CD4-positive, alpha-beta T cell (primary cell): Measurements from ENCODE around the gene PPP1R2. TPM values are rescaled to one million over a fixed set of nuclear protein-coding genes. Genes with fewer than 3 reads are reported as not detected.

Experiments used
- ATAC-seq: fragments of 200-7000 bp; cut with Tn5 transposase; one replicate; pipeline ENCODE4 v1.10.0; 2022; ENCODE audit warnings: mild to moderate bottlenecking; ENCODE audit not compliant: poor library complexity
- CTCF ChIA-PET: fragments of 350-600 bp; sonication (Branson Sonifier 250); formaldehyde crosslinking; loops from one replicate; lab custom pipeline; 2021; ENCODE audit warnings: antibody characterized with exemption, inconsistent platforms; lab: Charles Lee
- POLR2A ChIA-PET: fragments of 350-600 bp; sonication (Branson Sonifier 250); formaldehyde crosslinking; loops from one replicate; lab custom pipeline; 2021; ENCODE audit warnings: antibody characterized with exemption, inconsistent platforms; lab: Charles Lee
- DNase-seq, 14 experiments: peaks; one replicate each; pipeline ENCODE4 v3.0.0-alpha.2; 2013 to 2020; ENCODE audit warnings: mixed read lengths in 2 of 14
- H3K27ac ChIP-seq, 2 donors: one replicate each; pipeline versions ENCODE4 v1.5.1 to v1.7.0; 2013; ENCODE audit warnings: low read length in 2 of 2, low read depth in 1 of 2, mild to moderate bottlenecking in 1 of 2
- H3K27me3 ChIP-seq, 2 experiments: 1 replicate in 1 of 2; 2 replicates in 1 of 2; pipeline versions ENCODE4 v1.6.1 to v1.7.0; 2013; ENCODE audit warnings: low read length in 2 of 2, control low read depth in 1 of 2, mild to moderate bottlenecking in 1 of 2, moderate library complexity in 1 of 2; ENCODE audit not compliant: insufficient read depth in 2 of 2, control insufficient read depth in 1 of 2
- H3K36me3 ChIP-seq: one replicate; pipeline ENCODE4 v1.6.1; 2013; ENCODE audit warnings: low read length, control low read depth; ENCODE audit not compliant: insufficient read depth
- H3K4me1 ChIP-seq: one replicate; pipeline ENCODE4 v1.6.1; 2013; ENCODE audit warnings: low read length, control low read depth; ENCODE audit not compliant: insufficient read depth
- H3K4me3 ChIP-seq: one replicate; pipeline ENCODE4 v1.5.1; 2013; ENCODE audit warnings: mild to moderate bottlenecking, low read length, moderate library complexity
- H3K9me3 ChIP-seq, 2 experiments: 1 replicate in 1 of 2; 2 replicates in 1 of 2; pipeline versions ENCODE4 v1.6.1 to v1.7.0; 2013; ENCODE audit warnings: low read length in 2 of 2, mild to moderate bottlenecking in 2 of 2, control low read depth in 1 of 2, moderate library complexity in 1 of 2; ENCODE audit not compliant: control insufficient read depth in 1 of 2, insufficient read depth in 1 of 2
- H3K27ac Mint-ChIP-seq: one replicate; pipeline ENCODE4 v1.8.0; 2020; ENCODE audit warnings: mixed read lengths
- H3K27me3 Mint-ChIP-seq: one replicate; pipeline ENCODE4 v1.8.0; 2021; ENCODE audit warnings: mixed read lengths
- H3K36me3 Mint-ChIP-seq: one replicate; pipeline ENCODE4 v1.8.0; 2021; ENCODE audit warnings: low read depth, mixed read lengths
- H3K4me1 Mint-ChIP-seq: one replicate; pipeline ENCODE4 v1.8.0; 2021; ENCODE audit warnings: low read depth, mixed read lengths
- H3K4me3 Mint-ChIP-seq: one replicate; pipeline ENCODE4 v1.8.0; 2020; ENCODE audit warnings: mild to moderate bottlenecking, mixed read lengths
- H3K9me3 Mint-ChIP-seq: one replicate; pipeline ENCODE4 v1.8.0; 2020; ENCODE audit warnings: mixed read lengths
- intact Hi-C, 2 experiments: fragments of 100-400 bp; cut with DNase I in 1 of 2; cut with micrococcal nuclease in 1 of 2; formaldehyde crosslinking; loops; one replicate each; pipeline versions ENCODE4 v1.15.1 to v1.9.0; 2023 to 2025; cut with DNase I, micrococcal nuclease
- total RNA-seq, 174 experiments: library from RNA in 2 of 174; stranded (reverse) in 2 of 174; gene quantifications; one replicate each; pipeline ENCODE4 v1.2.3 and lab custom pipeline; 2021 to 2026
- TF ChIP-seq, protein P1 (sequence below): fragments of 200-600 bp; IDR thresholded peaks from one replicate; pipeline ENCODE4 v1.8.0; 2022; ENCODE audit warnings: antibody characterized with exemption, mild to moderate bottlenecking

PPP1R2 gene
- total RNA-seq, 2 experiments from 2014 or later, result 205 to 210 TPM

DNA sequence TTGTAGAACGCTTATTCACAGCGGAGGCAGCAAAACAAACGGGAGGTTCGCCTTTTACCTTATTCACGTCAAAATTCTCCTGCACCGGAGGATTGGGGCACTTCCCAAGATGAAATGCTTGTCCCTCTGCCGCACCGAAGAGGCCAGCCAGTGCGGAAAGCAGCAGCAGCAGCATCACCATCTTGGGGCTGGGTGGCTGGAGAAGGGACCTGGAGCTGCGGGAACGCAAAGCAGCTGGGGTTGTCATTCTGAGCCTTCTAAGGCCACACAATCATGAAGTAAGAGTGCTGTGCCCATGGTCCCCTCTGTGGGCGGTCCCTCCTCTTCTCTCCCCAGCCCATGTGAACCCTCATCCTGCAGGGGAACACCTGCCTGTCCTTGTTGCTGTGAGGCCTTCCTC lies 36.2 kb upstream of the PPP1R2 start:
- Mint-ChIP-seq H3K4me1 (no peaks in the 10 kb centered on the region), H3K27me3 (no peaks in the 10 kb centered on the region), H3K36me3 (no peaks in the 10 kb centered on the region), H3K4me3 (no peak overlapping the region), H3K9me3 (no peaks in the 10 kb centered on the region), H3K27ac (no peak overlapping the region)
- Histone ChIP-seq H3K9me3 (no peaks in the 10 kb centered on the region), H3K4me3 (no peak overlapping the region), H3K27ac (no peak overlapping the region), H3K36me3 (no peaks in the 10 kb centered on the region), H3K4me1 (no peaks in the 10 kb centered on the region), H3K27me3 (no peaks in the 10 kb centered on the region)
- CTCF ChIA-PET, result no interaction called here
- TF ChIP-seq, protein P1, sequence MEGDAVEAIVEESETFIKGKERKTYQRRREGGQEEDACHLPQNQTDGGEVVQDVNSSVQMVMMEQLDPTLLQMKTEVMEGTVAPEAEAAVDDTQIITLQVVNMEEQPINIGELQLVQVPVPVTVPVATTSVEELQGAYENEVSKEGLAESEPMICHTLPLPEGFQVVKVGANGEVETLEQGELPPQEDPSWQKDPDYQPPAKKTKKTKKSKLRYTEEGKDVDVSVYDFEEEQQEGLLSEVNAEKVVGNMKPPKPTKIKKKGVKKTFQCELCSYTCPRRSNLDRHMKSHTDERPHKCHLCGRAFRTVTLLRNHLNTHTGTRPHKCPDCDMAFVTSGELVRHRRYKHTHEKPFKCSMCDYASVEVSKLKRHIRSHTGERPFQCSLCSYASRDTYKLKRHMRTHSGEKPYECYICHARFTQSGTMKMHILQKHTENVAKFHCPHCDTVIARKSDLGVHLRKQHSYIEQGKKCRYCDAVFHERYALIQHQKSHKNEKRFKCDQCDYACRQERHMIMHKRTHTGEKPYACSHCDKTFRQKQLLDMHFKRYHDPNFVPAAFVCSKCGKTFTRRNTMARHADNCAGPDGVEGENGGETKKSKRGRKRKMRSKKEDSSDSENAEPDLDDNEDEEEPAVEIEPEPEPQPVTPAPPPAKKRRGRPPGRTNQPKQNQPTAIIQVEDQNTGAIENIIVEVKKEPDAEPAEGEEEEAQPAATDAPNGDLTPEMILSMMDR, result no peak
- no peak for DNase-seq
- intact Hi-C loops, result no loop called here
- ATAC-seq, result no peak
- POLR2A ChIA-PET, result no interaction called here

DNA sequence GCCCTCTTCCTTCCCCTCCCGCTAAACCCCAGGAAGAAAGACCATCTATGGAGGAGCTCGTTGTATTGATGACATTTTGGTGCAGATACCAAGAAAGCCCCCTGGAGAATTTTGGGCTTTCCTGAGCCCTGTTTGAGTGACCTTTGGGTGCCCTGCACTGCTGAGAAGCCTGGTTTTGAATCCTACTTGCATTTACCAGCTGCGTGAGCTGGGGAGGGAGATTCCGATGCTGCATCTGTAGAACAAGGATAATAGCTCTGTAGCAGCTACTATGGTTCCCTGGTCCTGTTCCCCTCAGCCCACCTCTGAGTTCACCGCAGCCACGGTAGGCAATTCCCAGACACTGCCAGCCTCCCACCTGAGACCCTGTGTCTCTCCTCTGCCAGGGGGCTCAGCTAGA lies 35.4 kb upstream of the PPP1R2 start:
- ChIA-PET POLR2A (no interaction called here), CTCF (interaction anchor here (1.5 kb wide), 1 partner anchor 142 kb away, joined by 3 read pairs; no protein-coding TSS in a partner anchor)
- H3K4me1 Mint-ChIP-seq, result no peaks in the 10 kb centered on the region

DNA sequence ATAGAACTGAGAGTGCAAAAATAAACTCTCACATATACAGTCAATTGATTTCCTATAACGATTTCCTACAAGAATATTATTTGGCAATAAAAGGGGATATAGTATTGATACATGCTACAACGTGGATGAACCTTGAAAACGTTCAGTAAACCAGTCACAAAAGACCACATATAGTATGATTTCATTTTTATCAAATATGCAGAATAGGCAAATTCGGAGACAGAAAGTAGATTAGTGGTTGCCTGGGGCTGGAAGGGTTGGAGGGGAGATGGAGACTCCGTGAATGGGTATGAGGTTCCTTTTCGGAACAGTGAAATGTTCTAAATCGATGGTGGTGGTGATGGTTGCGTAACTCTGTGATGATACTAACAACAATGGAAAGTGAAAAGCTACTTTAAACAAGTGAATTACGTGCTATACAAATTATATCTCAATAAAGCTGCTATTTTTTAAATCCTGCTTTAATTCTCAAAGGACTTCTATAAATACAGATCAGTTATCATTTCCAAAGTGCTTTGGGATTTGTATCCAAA lies 34.6 kb upstream of the PPP1R2 start:
- POLR2A ChIA-PET, result no interaction called here
- no peaks in the 10 kb centered on the region for H3K4me1 ChIP-seq
- H3K27ac ChIP-seq, result no peak overlapping the region
- H3K27me3 Mint-ChIP-seq, result no peaks in the 10 kb centered on the region
- H3K36me3 Mint-ChIP-seq, result no peaks in the 10 kb centered on the region
- H3K9me3 ChIP-seq, result no peaks in the 10 kb centered on the region
- H3K4me1 Mint-ChIP-seq, result no peaks in the 10 kb centered on the region
- CTCF ChIA-PET, result interaction anchor here (1.5 kb wide), 1 partner anchor 142 kb away, joined by 3 read pairs; no protein-coding TSS in a partner anchor
- H3K36me3 ChIP-seq, result no peaks in the 10 kb centered on the region
- H3K9me3 Mint-ChIP-seq, result no peaks in the 10 kb centered on the region
- ATAC-seq (no peak), DNase-seq (no peak)
- H3K27ac Mint-ChIP-seq, result no peak overlapping the region
- H3K4me3 Mint-ChIP-seq, result no peak overlapping the region
- H3K27me3 ChIP-seq, result no peaks in the 10 kb centered on the region
- intact Hi-C loops, result no loop called here
- H3K4me3 ChIP-seq, result no peak overlapping the region
- TF ChIP-seq, protein P1, result no peak

More for the DNA sequence above, 35.4 kb upstream of the PPP1R2 start:
- intact Hi-C loops, result no loop called here
- Mint-ChIP-seq H3K27ac (no peak overlapping the region), H3K36me3 (no peaks in the 10 kb centered on the region), H3K27me3 (no peaks in the 10 kb centered on the region), H3K4me3 (no peak overlapping the region), H3K9me3 (no peaks in the 10 kb centered on the region)
- no peaks in the 10 kb centered on the region for H3K36me3 ChIP-seq
- ATAC-seq (no peak), DNase-seq (no peak)
- TF ChIP-seq, protein P1, result no peak
- H3K4me1 ChIP-seq, result no peaks in the 10 kb centered on the region
- H3K27ac ChIP-seq, result no peak overlapping the region
- no peak overlapping the region for H3K4me3 ChIP-seq
- no peaks in the 10 kb centered on the region for H3K27me3 ChIP-seq
- H3K9me3 ChIP-seq, result no peaks in the 10 kb centered on the region
